ENCODE results near the gene HDLBP.

The HDLBP gene

GRCh38 chr2:241224851-241225438 lies 90.5 kb downstream of the HDLBP start:
- Histone ChIP-seq H3K9ac (ENCODE audit: low read length) (no peak overlapping the region), H3K9me3 (ENCODE audit: insufficient read depth, low read length) (no peaks in the 10 kb centered on the region), H3K4me3 (ENCODE audit: insufficient read depth, low read length, poor library complexity, severe bottlenecking) (no peak overlapping the region), H3K36me3 (ENCODE audit: low read length) (no peaks in the 10 kb centered on the region), H3K27me3 (ENCODE audit: low read length) (no peaks in the 10 kb centered on the region), H4K20me1 (ENCODE audit: low read depth, low read length) (no peaks in the 10 kb centered on the region), H3K4me2 (ENCODE audit: low read depth, low read length, poor library complexity, severe bottlenecking) (no peak overlapping the region), H3F3A (ENCODE audit: insufficient read depth) (no peaks in the 10 kb centered on the region), H3K27ac (ENCODE audit: low read depth, low read length) (no peak overlapping the region), H3K79me2 (ENCODE audit: insufficient read depth, low read length) (no peaks in the 10 kb centered on the region), H2AFZ (ENCODE audit: low read depth, low read length, severe bottlenecking) (no peak overlapping the region), H3K9me2 (replicated peaks; ENCODE audit: insufficient read depth, low read length) (no peaks in the 10 kb centered on the region)
- TF ChIP-seq EZH2phosphoT487 (conservative IDR thresholded peaks at IDR 0.05; ENCODE audit: low read length) (no peak), CTCF (IDR thresholded peaks at IDR 0.05; ENCODE audit: insufficient read depth, low read length, poor library complexity, severe bottlenecking) (no peak)

- Histone ChIP-seq H3K4me3 (ENCODE audit: insufficient read depth, low read length, poor library complexity, severe bottlenecking) (no peak overlapping the region), H3K36me3 (ENCODE audit: low read length) (no peaks in the 10 kb centered on the region), H3K79me2 (ENCODE audit: insufficient read depth, low read length) (no peaks in the 10 kb centered on the region), H3K27me3 (ENCODE audit: low read length) (no peaks in the 10 kb centered on the region), H3K4me2 (ENCODE audit: low read depth, low read length, poor library complexity, severe bottlenecking) (no peak overlapping the region), H3K9me3 (ENCODE audit: insufficient read depth, low read length) (no peaks in the 10 kb centered on the region), H3K9me2 (replicated peaks; ENCODE audit: insufficient read depth, low read length) (no peaks in the 10 kb centered on the region), H3K9ac (ENCODE audit: low read length) (no peak overlapping the region), H3F3A (ENCODE audit: insufficient read depth) (no peaks in the 10 kb centered on the region), H2AFZ (ENCODE audit: low read depth, low read length, severe bottlenecking) (no peak overlapping the region), H4K20me1 (ENCODE audit: low read depth, low read length) (no peaks in the 10 kb centered on the region), H3K27ac (ENCODE audit: low read depth, low read length) (no peak overlapping the region)
- TF ChIP-seq CTCF (IDR thresholded peaks at IDR 0.05; ENCODE audit: insufficient read depth, low read length, poor library complexity, severe bottlenecking) = no peak
- no peak for TF ChIP-seq EZH2phosphoT487 (conservative IDR thresholded peaks at IDR 0.05; ENCODE audit: low read length)
Measured at GRCh38 chr2:241224018-241224850, 91.2 kb downstream of the HDLBP start.

DNA sequence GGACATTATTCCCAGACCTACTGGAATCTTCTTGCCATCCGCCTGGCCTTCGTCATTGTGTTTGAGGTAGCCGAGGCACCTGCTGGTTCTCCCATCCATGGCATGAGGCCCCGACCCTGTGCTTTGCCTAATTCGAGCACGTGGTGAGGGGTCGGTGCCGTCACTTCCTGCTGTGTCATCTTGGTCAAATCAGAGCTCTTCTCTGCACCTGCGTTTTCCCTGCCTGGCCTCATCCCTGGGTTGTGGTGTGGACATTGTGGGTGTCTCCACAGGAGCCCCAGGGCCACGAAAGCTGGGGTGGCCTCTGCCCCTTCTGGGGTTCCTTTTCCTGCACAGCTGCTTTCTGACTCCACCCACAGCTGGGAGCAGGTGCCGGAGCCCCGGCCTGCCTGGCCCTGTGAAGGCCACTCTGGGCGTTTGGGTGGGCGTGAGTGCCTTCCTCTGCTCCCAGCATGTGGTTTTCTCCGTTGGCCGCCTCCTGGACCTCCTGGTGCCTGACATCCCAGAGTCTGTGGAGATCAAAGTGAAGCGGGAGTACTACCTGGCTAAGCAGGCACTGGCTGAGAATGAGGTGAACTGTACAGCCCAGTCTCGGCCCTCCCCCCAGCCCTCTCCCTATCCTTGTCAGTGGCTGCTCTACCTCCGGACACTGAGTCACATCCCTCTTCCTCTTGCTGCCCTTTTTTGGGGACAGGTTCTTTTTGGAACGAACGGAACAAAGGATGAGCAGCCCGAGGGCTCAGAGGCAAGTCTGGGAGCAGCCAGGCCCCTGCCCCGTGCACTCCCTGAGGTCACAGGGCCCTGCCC lies 92.1 kb downstream of the HDLBP start:
- TF ChIP-seq EZH2phosphoT487 (conservative IDR thresholded peaks at IDR 0.05; ENCODE audit: low read length) (no peak), CTCF (IDR thresholded peaks at IDR 0.05; ENCODE audit: insufficient read depth, low read length, poor library complexity, severe bottlenecking) (no peak)
- H3K27me3 ChIP-seq (ENCODE audit: low read length) = no peaks in the 10 kb centered on the region
- no peaks in the 10 kb centered on the region for H3K9me2 ChIP-seq (replicated peaks; ENCODE audit: insufficient read depth, low read length)
- no peaks in the 10 kb centered on the region for H3K36me3 ChIP-seq (ENCODE audit: low read length)
- no peak overlapping the region for H3K4me3 ChIP-seq (ENCODE audit: insufficient read depth, low read length, poor library complexity, severe bottlenecking)
- no peaks in the 10 kb centered on the region for H4K20me1 ChIP-seq (ENCODE audit: low read depth, low read length)
- no peak overlapping the region for H3K4me2 ChIP-seq (ENCODE audit: low read depth, low read length, poor library complexity, severe bottlenecking)
- H3F3A ChIP-seq (ENCODE audit: insufficient read depth) = 0 out of 2 replicates have a peak, but pooled peaks cover 3% of the 10 kb centered on the region
- H3K9ac ChIP-seq (ENCODE audit: low read length) = no peak overlapping the region
- no peak overlapping the region for H3K27ac ChIP-seq (ENCODE audit: low read depth, low read length)
- H3K9me3 ChIP-seq (ENCODE audit: insufficient read depth, low read length) = no peaks in the 10 kb centered on the region
- no peak overlapping the region for H2AFZ ChIP-seq (ENCODE audit: low read depth, low read length, severe bottlenecking)
- H3K79me2 ChIP-seq (ENCODE audit: insufficient read depth, low read length) = no peaks in the 10 kb centered on the region

All from SU-DHL-6 (cell line).